Measurements from ENCODE around the gene NLRP1.

The NLRP1 gene

GRCh38 chr17:5500589-5501391 is 83.5 kb downstream of the NLRP1 start:
- Histone ChIP-seq H3K18ac (ENCODE audit: low read length) (peak overlapping the region; percentile 91), H2AFZ (ENCODE audit: low read length) (peak overlapping the region; percentile 94), H2BK15ac (ENCODE audit: low read length) (peak overlapping the region; percentile 34), H3K4me2 (ENCODE audit: insufficient read depth, low read length, poor library complexity, severe bottlenecking) (peak overlapping the region; percentile 94), H3K27ac (replicated peaks; ENCODE audit: low read length) (peak overlapping the region; percentile 76), H3K9ac (ENCODE audit: low read depth, low read length, poor library complexity) (peak overlapping the region; percentile 87), H4K8ac (ENCODE audit: low read depth, low read length) (peak overlapping the region; percentile 1), H2BK5ac (ENCODE audit: low read length) (peak overlapping the region; percentile 83), H3K23ac (ENCODE audit: low read depth, low read length, poor library complexity) (peak overlapping the region; percentile 74), H2BK12ac (ENCODE audit: low read length) (no peak overlapping the region), H2AK5ac (ENCODE audit: low read depth, low read length) (peak overlapping the region; percentile 77), H3K36me3 (replicated peaks in 1 of 2; ENCODE audit: control insufficient read depth in 2 of 2, insufficient read depth in 2 of 2, low read length in 2 of 2) (peaks cover 2 to 4% of the 10 kb centered on the region in 2 donors), H3K14ac (ENCODE audit: low read length) (no peak overlapping the region), H2BK120ac (ENCODE audit: low read depth, low read length) (no peak overlapping the region), H3K4me1 (ENCODE audit: control insufficient read depth in 2 of 2, insufficient read depth in 1 of 2, low read depth in 1 of 2, low read length in 2 of 2) (peaks cover 4 to 5% of the 10 kb centered on the region in 2 donors), H4K91ac (ENCODE audit: low read depth, low read length, poor library complexity) (no peak overlapping the region), H3K79me1 (ENCODE audit: low read depth, low read length) (peaks cover 3% of the 10 kb centered on the region), H3K4me3 (ENCODE audit: low read length in 2 of 2) (peak overlapping the region; percentile 93 to 94), H3K9me3 (replicated peaks in 1 of 2; ENCODE audit: control insufficient read depth in 2 of 2, insufficient read depth in 1 of 2, low read depth in 1 of 2, low read length in 2 of 2) (peaks cover 0 to 5% of the 10 kb centered on the region in 2 donors), H3K27me3 (ENCODE audit: control insufficient read depth in 3 of 3, insufficient read depth in 3 of 3, low read depth in 1 of 3, low read length in 3 of 3) (peaks cover 0 to 2% (median 0%) of the 10 kb centered on the region in 3 experiments), H3K4ac (ENCODE audit: low read length) (peak overlapping the region; percentile 81)
- no CpG with 5 or more reads among the region's 67 CpGs for WGBS, 2 donors (ENCODE audit: extremely low coverage in 2 of 2, insufficient read length in 2 of 2, insufficient replicate concordance in 1 of 2)
- peak; percentile 95 for DNase-seq (ENCODE audit: low spot score)

GRCh38 chr17:5500247-5500588 is 84.1 kb downstream of the NLRP1 start:
- no peak overlapping the region for H3K27ac ChIP-seq (replicated peaks; ENCODE audit: low read length)

GRCh38 chr17:5499476-5500231 is 84.7 kb downstream of the NLRP1 start:
- Histone ChIP-seq H2AK5ac (ENCODE audit: low read depth, low read length) (no peak overlapping the region), H2BK120ac (ENCODE audit: low read depth, low read length) (no peak overlapping the region), H3K27ac (replicated peaks; ENCODE audit: low read length) (no peak overlapping the region), H3K27me3 (ENCODE audit: control insufficient read depth in 3 of 3, insufficient read depth in 3 of 3, low read depth in 1 of 3, low read length in 3 of 3) (peaks cover 0 to 2% (median 0%) of the 10 kb centered on the region in 3 experiments), H3K4ac (ENCODE audit: low read length) (no peak overlapping the region), H3K4me2 (ENCODE audit: insufficient read depth, low read length, poor library complexity, severe bottlenecking) (peak overlapping the region; percentile 94), H3K9me3 (replicated peaks in 1 of 2; ENCODE audit: control insufficient read depth in 2 of 2, insufficient read depth in 1 of 2, low read depth in 1 of 2, low read length in 2 of 2) (peaks cover 0 to 5% of the 10 kb centered on the region in 2 donors), H3K4me3 (ENCODE audit: low read length in 2 of 2) (peak overlapping the region; percentile 93 to 94), H2BK12ac (ENCODE audit: low read length) (no peak overlapping the region), H3K23ac (ENCODE audit: low read depth, low read length, poor library complexity) (no peak overlapping the region), H3K9ac (ENCODE audit: low read depth, low read length, poor library complexity) (peak overlapping the region; percentile 74), H3K18ac (ENCODE audit: low read length) (peak overlapping the region; percentile 91), H2AFZ (ENCODE audit: low read length) (peak overlapping the region; percentile 94), H2BK15ac (ENCODE audit: low read length) (peak overlapping the region; percentile 34), H3K79me1 (ENCODE audit: low read depth, low read length) (peaks cover 3% of the 10 kb centered on the region), H3K36me3 (replicated peaks in 1 of 2; ENCODE audit: control insufficient read depth in 2 of 2, insufficient read depth in 2 of 2, low read length in 2 of 2) (peaks cover 2 to 4% of the 10 kb centered on the region in 2 donors), H4K8ac (ENCODE audit: low read depth, low read length) (no peak overlapping the region), H2BK5ac (ENCODE audit: low read length) (peak overlapping the region; percentile 83), H3K14ac (ENCODE audit: low read length) (peak overlapping the region; percentile 63), H4K91ac (ENCODE audit: low read depth, low read length, poor library complexity) (no peak overlapping the region), H3K4me1 (ENCODE audit: control insufficient read depth in 2 of 2, insufficient read depth in 1 of 2, low read depth in 1 of 2, low read length in 2 of 2) (peaks cover 4 to 5% of the 10 kb centered on the region in 2 donors)
- WGBS, 2 donors (ENCODE audit: extremely low coverage in 2 of 2, insufficient read length in 2 of 2, insufficient replicate concordance in 1 of 2), result no CpG with 5 or more reads among the region's 44 CpGs
- peak; percentile 35 for DNase-seq (ENCODE audit: low spot score)

More at GRCh38 chr17:5500247-5500588, 84.1 kb downstream of the NLRP1 start:
- Histone ChIP-seq H3K18ac (ENCODE audit: low read length) (peak overlapping the region; percentile 91), H2AFZ (ENCODE audit: low read length) (peak overlapping the region; percentile 94), H3K4me3 (ENCODE audit: low read length in 2 of 2) (peak overlapping the region; percentile 93 to 94), H3K27me3 (ENCODE audit: control insufficient read depth in 3 of 3, insufficient read depth in 3 of 3, low read depth in 1 of 3, low read length in 3 of 3) (peaks cover 0 to 2% (median 0%) of the 10 kb centered on the region in 3 experiments), H2BK15ac (ENCODE audit: low read length) (peak overlapping the region; percentile 34), H2BK12ac (ENCODE audit: low read length) (no peak overlapping the region), H2AK5ac (ENCODE audit: low read depth, low read length) (peak overlapping the region; percentile 77), H3K14ac (ENCODE audit: low read length) (no peak overlapping the region), H3K36me3 (replicated peaks in 1 of 2; ENCODE audit: control insufficient read depth in 2 of 2, insufficient read depth in 2 of 2, low read length in 2 of 2) (peaks cover 2 to 4% of the 10 kb centered on the region in 2 donors), H3K4me2 (ENCODE audit: insufficient read depth, low read length, poor library complexity, severe bottlenecking) (peak overlapping the region; percentile 94), H4K8ac (ENCODE audit: low read depth, low read length) (peak overlapping the region; percentile 1), H3K4me1 (ENCODE audit: control insufficient read depth in 2 of 2, insufficient read depth in 1 of 2, low read depth in 1 of 2, low read length in 2 of 2) (peaks cover 4 to 5% of the 10 kb centered on the region in 2 donors), H3K9me3 (replicated peaks in 1 of 2; ENCODE audit: control insufficient read depth in 2 of 2, insufficient read depth in 1 of 2, low read depth in 1 of 2, low read length in 2 of 2) (peaks cover 0 to 5% of the 10 kb centered on the region in 2 donors), H3K23ac (ENCODE audit: low read depth, low read length, poor library complexity) (peak overlapping the region; percentile 74), H3K9ac (ENCODE audit: low read depth, low read length, poor library complexity) (peak overlapping the region; percentile 87), H4K91ac (ENCODE audit: low read depth, low read length, poor library complexity) (no peak overlapping the region), H2BK120ac (ENCODE audit: low read depth, low read length) (no peak overlapping the region), H3K4ac (ENCODE audit: low read length) (peak overlapping the region; percentile 81), H2BK5ac (ENCODE audit: low read length) (peak overlapping the region; percentile 83), H3K79me1 (ENCODE audit: low read depth, low read length) (peaks cover 3% of the 10 kb centered on the region)
- no peak for DNase-seq (ENCODE audit: low spot score)
- no CpG with 5 or more reads among the region's 18 CpGs for WGBS, 2 donors (ENCODE audit: extremely low coverage in 2 of 2, insufficient read length in 2 of 2, insufficient replicate concordance in 1 of 2)

- Histone ChIP-seq H2BK120ac (ENCODE audit: low read depth, low read length) (no peak overlapping the region), H4K8ac (ENCODE audit: low read depth, low read length) (no peak overlapping the region), H3K4me3 (ENCODE audit: low read length in 2 of 2) (no peak overlapping the region), H3K27ac (replicated peaks; ENCODE audit: low read length) (no peak overlapping the region), H2BK12ac (ENCODE audit: low read length) (no peak overlapping the region), H3K27me3 (ENCODE audit: control insufficient read depth in 3 of 3, insufficient read depth in 3 of 3, low read depth in 1 of 3, low read length in 3 of 3) (peaks cover 0 to 2% (median 0%) of the 10 kb centered on the region in 3 experiments), H3K9ac (ENCODE audit: low read depth, low read length, poor library complexity) (no peak overlapping the region), H3K23ac (ENCODE audit: low read depth, low read length, poor library complexity) (no peak overlapping the region), H3K79me1 (ENCODE audit: low read depth, low read length) (no peaks in the 10 kb centered on the region), H3K14ac (ENCODE audit: low read length) (no peak overlapping the region), H3K9me3 (replicated peaks in 1 of 2; ENCODE audit: control insufficient read depth in 2 of 2, insufficient read depth in 1 of 2, low read depth in 1 of 2, low read length in 2 of 2) (peaks cover 3 to 15% of the 10 kb centered on the region in 2 donors), H3K4ac (ENCODE audit: low read length) (no peak overlapping the region), H2BK5ac (ENCODE audit: low read length) (no peak overlapping the region), H2AK5ac (ENCODE audit: low read depth, low read length) (no peak overlapping the region), H3K18ac (ENCODE audit: low read length) (no peak overlapping the region), H3K4me2 (ENCODE audit: insufficient read depth, low read length, poor library complexity, severe bottlenecking) (no peak overlapping the region), H3K4me1 (ENCODE audit: control insufficient read depth in 2 of 2, insufficient read depth in 1 of 2, low read depth in 1 of 2, low read length in 2 of 2) (no peaks in the 10 kb centered on the region), H4K91ac (ENCODE audit: low read depth, low read length, poor library complexity) (no peak overlapping the region), H2AFZ (ENCODE audit: low read length) (no peak overlapping the region), H2BK15ac (ENCODE audit: low read length) (no peak overlapping the region), H3K36me3 (replicated peaks in 1 of 2; ENCODE audit: control insufficient read depth in 2 of 2, insufficient read depth in 2 of 2, low read length in 2 of 2) (peaks cover 10 to 33% of the 10 kb centered on the region in 2 donors)
- WGBS, 2 donors (ENCODE audit: extremely low coverage in 2 of 2, insufficient read length in 2 of 2, insufficient replicate concordance in 1 of 2), result no CpG with 5 or more reads among the region's 2 CpGs
- DNase-seq (ENCODE audit: low spot score), result no peak
Observed at GRCh38 chr17:5492970-5493369, 91.3 kb downstream of the NLRP1 start.

Data from neuronal stem cell (in vitro differentiated cells).